Activated T-cell treated with anti-CD3 and anti-CD28 coated beads for 24 hours (primary cell): ENCODE results near the gene MAN2A2.
A peak's percentile ranks its signal among the peaks of the same experiment; 100 is the strongest.

Experiments
- DNase-seq: peaks from one replicate; pipeline ENCODE4 v3.0.0-alpha.2; 2020; ENCODE audit warnings: low read depth

The MAN2A2 gene

DNA sequence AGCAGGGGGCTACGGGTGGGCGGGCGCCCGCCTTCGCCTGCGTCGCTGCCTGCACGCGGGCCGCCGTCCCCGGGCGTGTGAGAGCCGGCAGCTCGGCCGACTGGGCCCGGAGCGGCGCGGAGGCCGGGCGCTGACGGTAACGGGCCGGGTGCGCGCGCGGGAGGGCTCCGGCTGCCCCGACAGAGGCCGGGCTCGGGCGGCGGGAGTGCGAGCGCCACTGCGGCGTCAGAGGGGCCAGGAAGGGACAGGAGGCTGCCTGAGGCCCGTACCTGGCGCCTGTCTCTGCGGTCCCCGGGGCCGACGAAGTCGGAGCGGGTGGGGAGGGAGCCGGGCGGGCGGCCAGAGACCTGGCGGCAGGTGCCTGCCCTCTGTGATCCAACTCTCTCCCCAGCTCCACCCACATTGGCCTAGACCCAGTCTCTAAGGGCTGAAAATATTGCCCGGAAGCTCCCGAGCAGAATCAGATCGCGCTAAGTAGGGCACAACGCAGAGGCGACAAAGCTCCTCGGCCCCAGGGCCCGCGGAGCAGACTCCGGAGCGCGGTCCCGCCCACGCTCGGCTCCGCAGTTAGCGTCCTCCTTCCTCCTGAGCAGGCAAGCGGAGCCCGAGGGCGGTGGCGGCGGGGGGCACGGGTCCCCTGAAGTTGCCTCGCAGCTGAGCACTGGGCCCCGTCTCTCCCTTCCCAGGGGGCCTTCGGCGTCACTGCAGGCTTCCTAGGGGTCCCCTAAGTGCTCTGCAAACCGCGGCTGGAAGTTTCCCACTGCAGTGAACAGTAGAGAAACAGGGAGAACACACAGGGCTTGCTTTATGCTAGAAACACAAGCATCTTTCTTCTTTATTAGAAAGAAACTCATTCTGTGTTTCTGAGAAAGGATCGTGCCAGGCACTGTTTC is at the start of gene MAN2A2:
Gene MAN2A2, plus strand, starts transcription at position 463 of the 893 bp plus-strand sequence. CDS start 906 bp downstream, outside the sequence.
- peak; percentile 66 for DNase-seq

GRCh38 chr15:90855139-90855538 is 48.0 kb upstream of the MAN2A2 start:
- no peak for DNase-seq

DNA sequence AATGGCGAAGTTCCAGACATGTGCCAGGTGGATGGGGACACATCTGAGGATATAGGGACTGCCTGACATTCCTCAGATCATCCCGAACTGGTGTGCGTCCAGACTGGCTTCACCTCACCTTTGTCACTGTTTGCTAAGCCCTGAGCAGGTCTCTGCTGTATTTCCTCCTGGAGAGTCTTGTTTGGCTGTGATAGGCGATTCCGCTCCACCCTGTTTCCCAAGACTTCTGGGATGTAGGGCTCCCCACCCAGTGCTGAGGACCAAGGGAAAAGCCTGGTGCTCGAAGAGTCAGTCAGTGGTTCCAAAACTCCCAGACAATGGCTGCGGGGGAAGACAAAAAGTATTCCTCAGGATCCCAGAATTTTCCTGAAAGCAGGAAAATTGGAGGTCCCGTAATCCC is 45.8 kb upstream of the MAN2A2 start:
- no peak for DNase-seq

DNA sequence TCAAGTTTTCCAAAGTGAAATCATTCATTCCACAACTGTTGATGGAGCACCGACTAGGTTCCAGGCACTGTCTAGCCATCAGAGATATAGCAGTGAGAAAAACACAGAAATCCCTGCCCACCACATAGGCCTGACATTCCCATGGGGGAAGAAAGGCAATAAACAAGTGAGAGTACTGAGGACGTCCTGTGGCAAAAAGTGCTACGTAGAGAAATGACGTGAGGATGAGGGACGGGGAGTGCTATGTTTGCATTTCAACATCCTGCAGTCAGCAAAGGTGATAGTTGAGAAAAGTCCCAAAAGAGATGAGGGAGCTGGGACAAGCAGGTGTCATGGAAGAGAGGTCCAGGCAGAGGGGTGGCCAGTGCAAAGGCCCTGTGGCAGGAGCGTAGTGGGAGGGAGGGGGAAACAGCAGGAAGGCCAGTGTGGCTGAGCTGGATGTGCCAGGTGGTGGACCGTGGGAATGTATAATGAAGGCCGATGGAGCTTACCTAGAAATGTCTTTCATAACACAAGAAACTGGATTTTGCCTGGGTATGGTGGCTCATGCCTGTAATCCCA is 45.1 kb upstream of the MAN2A2 start:
- no peak for DNase-seq

GRCh38 chr15:90859234-90860131 is 43.6 kb upstream of the MAN2A2 start:
- no peak for DNase-seq

GRCh38 chr15:90860450-90860849 is 42.7 kb upstream of the MAN2A2 start:
- DNase-seq, result no peak

GRCh38 chr15:90860942-90861675 is 42.0 kb upstream of the MAN2A2 start:
- no peak for DNase-seq

GRCh38 chr15:90862487-90862886 is 40.6 kb upstream of the MAN2A2 start:
- no peak for DNase-seq

- no peak for DNase-seq
Observed at GRCh38 chr15:90862964-90863778, 39.9 kb upstream of the MAN2A2 start.

DNA sequence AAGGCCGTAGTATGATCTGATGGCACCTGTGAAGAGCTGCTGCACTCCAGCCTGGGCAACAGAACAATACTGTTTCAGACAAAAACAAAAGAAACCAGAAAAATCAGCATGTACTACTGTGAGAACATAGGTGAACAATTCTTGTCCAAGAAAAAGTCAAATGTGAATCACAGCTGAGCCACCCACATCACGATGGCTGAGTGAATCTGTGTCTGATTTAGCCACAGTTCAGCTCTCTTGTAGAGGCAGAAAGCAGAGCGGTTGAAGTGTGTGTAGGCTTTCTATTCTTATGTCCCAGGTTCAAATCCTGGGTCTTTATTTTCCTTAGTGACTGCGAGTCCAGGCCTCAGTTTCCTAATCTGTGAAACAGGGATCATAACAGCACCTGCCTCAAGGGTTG is 39.1 kb upstream of the MAN2A2 start:
- no peak for DNase-seq

DNA sequence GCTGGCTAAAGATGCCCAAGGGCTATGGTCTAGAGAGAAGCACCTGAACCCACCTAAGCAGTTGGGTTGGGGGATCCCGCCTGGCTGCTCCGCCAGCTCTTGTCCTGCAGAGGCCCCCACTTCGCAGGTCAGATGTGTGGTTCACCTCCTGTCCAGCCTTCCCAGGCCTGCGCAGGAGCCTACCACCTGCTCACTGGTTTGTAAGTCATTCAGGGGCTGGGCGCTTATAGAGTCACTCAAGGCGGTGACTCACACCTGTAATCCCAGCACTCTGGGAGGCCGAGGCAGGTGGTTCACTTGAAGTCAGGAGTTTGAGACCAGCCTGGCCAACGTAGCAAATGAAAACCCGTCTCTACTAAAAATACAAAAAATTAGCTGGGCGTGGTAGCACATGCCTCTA is 38.6 kb upstream of the MAN2A2 start:
- DNase-seq, result no peak

DNA sequence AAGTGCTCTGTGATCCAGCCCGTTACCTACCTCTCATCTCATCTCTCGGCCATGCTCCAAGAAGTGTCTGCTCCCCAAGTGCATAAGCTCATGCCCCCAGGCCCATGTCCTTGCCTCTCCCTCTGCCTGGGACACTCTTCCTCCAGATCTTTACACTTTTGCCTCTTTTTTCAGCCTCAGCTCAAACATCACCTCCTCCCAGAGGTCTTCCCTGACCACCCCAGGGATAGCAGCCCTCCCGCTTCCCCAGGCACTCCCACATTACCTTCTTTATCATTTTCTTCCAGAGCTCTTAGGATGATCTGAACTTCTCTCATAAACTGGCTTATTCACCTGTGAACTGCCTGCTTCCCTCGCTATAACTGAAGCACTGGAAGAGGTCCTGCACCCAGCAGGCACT is 37.4 kb upstream of the MAN2A2 start:
- no peak for DNase-seq

DNA sequence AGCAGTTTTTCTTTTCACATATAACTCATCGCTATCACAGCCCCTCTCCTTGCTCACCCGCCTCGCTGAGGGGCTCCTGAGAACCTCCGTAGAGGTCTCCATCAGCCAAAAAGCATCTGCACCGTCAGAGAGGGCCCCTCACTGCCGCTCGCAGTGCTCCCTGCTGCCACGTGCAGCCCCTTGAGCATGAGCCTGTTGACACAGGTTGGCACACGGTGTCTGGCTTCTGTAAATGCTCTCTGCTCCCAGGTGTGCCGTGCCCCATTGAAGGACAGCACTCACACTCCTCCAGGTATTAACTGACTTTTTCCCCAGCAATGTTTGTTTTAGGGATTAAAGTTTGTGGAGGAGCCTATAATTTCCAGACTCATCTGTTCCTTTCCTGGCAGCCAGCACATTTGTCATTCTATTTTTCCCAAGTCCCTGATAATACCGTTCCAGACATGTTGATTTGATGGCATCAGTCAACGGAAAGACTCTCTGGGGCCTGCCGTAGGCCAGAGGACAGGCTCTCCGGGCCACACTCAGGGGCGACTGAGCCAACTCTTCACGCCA is 36.9 kb upstream of the MAN2A2 start:
- no peak for DNase-seq

DNA sequence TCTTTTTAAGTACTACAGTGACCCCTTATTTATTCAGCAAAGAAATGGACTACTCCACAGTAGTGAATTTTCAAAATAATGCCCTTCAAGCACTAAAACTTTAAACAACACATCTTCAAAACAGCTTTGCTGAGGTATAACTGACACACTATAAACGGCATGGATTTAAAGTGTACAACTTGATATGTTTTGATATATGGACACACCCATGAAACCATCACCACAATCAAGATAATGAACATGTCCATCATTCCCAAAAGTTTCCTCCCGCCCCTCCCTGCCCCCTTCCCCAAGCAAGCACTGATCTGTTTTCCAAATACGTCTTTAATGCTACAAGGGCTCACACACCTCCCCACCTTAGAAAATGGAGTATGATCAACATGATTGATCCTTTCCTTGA is 36.3 kb upstream of the MAN2A2 start:
- DNase-seq, result no peak

- no peak for DNase-seq
Observed at GRCh38 chr15:90868261-90868689, 34.8 kb upstream of the MAN2A2 start, which contains the start of gene FURIN. Gene FURIN, plus strand, starts transcription at chr15:90868588. Its CDS starts 7,153 bp downstream, at chr15:90875741.

GRCh38 chr15:90869140-90869541 is 34.0 kb upstream of the MAN2A2 start:
- DNase-seq, result no peak

- DNase-seq, result peak; percentile 40
Observed at GRCh38 chr15:90869601-90870353, 33.3 kb upstream of the MAN2A2 start.

- DNase-seq, result no peak
Observed at GRCh38 chr15:90870354-90871138, 32.6 kb upstream of the MAN2A2 start.

DNA sequence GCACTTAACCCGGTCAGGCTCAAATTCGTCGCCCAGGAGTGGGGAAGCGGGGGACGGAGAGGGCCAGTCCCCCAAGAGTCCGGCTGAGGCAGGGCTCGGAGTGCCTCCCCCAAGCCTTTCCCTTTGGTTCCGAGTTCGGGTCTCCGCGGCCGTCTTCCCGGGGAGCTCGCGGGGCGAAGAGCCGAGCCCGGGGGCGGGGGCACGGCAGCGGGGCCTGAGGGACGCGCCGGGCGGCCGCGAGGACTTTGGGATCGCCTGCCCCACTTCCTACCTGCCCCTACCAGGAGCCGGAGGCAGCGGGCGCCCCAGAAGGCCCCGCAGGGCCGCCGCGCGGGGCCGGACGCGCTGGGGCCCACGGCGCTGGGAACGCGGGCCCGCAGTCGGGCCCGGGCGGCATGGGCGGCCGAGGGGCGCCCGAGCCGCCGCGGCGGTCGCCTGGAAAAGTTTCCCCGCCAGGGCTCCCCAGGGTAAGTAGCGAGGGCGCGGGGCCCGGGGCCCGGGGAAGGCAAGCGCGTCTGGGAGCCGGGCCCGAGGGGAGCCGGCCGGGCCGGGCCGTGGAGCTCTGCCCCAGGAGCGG is 31.9 kb upstream of the MAN2A2 start:
- DNase-seq, result no peak
